ENCODE results near the gene SHKBP1. TPM values are rescaled to one million over a fixed set of nuclear protein-coding genes. Genes with fewer than 3 reads are reported as not detected.
A peak's percentile ranks its signal among the peaks of the same experiment; 100 is the strongest.

Gene SHKBP1
- total and polyA plus RNA-seq, 2 of the 13 experiments (the other 11 are each of a cell fraction or from before 2014, with no cell fraction given), result 16.2 to 17.4 TPM

DNA sequence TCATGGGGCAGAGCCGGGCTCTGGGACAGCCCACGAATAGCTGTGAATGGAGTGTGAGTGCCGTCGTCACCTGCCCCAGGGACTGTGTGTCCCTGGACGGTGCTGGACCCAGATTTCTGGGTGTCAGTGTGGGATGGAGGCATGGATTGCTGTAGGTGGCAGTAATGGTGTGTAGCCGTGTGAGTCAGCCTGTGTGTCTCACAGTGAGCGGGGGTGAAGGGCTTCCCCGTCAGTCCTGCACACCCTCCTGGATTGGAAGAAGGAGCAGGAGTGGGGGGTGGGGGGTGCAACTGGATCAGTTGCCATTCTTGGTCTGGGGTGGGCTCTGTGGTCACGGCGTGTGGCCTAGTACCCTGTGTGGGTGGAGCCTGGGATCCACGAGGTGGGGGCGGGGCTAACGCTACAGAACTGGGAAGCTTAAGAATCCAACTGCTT is 18.0 kb downstream of the SHKBP1 start:
- intact Hi-C loops (cut with micrococcal nuclease; ENCODE audit: unreplicated experiment), result loop anchor here (5.0 kb wide), 1 partner anchor 67 kb away; no protein-coding TSS in a partner anchor
- DNase-seq (ENCODE audit: low spot score), result no peak
- Histone ChIP-seq H3K4me1 (ENCODE audit: insufficient read depth, low read length) (peaks cover 13% of the 10 kb centered on the region), H4K20me1 (ENCODE audit: insufficient read depth, low read length) (peaks cover 5% of the 10 kb centered on the region; the same call in 1 of the 2 replicates), H3K4me3 (replicated peaks in 1 of 3; ENCODE audit: insufficient read depth in 1 of 3, low read depth in 2 of 3, low read length in 3 of 3) (no peak overlapping the region; a peak in 1 of 6 replicates), H3K79me2 (ENCODE audit: insufficient read depth, low read length) (no peaks in the 10 kb centered on the region), H3K27me3 (ENCODE audit: control insufficient read depth in 1 of 2, insufficient read depth in 2 of 2, low read length in 2 of 2) (peaks cover 4 to 29% of the 10 kb centered on the region in 2 experiments; a peak in 3 of 5 replicates), H2AFZ (ENCODE audit: low read length) (no peak overlapping the region), H3K4me2 (ENCODE audit: low read depth, low read length) (peak overlapping the region; percentile 5; the same call in 1 of the 2 replicates), H3K9me3 (ENCODE audit: low read length) (no peaks in the 10 kb centered on the region), H3K36me3 (replicated peaks in 1 of 2; ENCODE audit: control insufficient read depth in 1 of 2, insufficient read depth in 2 of 2, low read length in 2 of 2) (no peaks in the 10 kb centered on the region), H3K27ac (ENCODE audit: extremely low read length, insufficient read depth, low read length) (no peak overlapping the region), H3K9ac (ENCODE audit: insufficient read depth, low read depth, low read length) (no peak overlapping the region)
- ChIA-PET CTCF (ENCODE audit: low intra/inter-chr PET ratio, low total read pairs) (no interaction called here), POLR2A (interaction anchor here (0.7 kb wide), 2 partner anchors 9 to 24 kb away, joined by 3 read pairs; no protein-coding TSS in a partner anchor)
- FAIRE-seq, result no peak
- BruUV-seq (replicated peaks), result no TSS peak
- peak; percentile 11; the same call in 1 of the 3 replicates for ATAC-seq
- 13% methylated on average over 13 of the region's 13 CpGs for WGBS (ENCODE audit: low lambda C conversion rate)
- TF ChIP-seq JDP2 (CRISPR knock-in tag; IDR thresholded peaks at IDR 0.05; ENCODE audit: borderline replicate concordance), result no peak
- TF ChIP-seq ZNF180 (CRISPR knock-in tag; IDR thresholded peaks at IDR 0.05; ENCODE audit: borderline replicate concordance, low read depth), result no peak
- TF ChIP-seq SIX4 (CRISPR knock-in tag; IDR thresholded peaks at IDR 0.05), result no peak
- in situ Hi-C loops (cut with HindIII; ENCODE audit: extremely low pct_ligation_motif_present, low pct_unique_long_range_greater_than_20kb), result no loop called here

- Histone ChIP-seq H3K9me3 (ENCODE audit: low read length) (no peaks in the 10 kb centered on the region), H2AFZ (ENCODE audit: low read length) (no peak overlapping the region), H3K9ac (ENCODE audit: insufficient read depth, low read depth, low read length) (no peak overlapping the region), H3K4me1 (ENCODE audit: insufficient read depth, low read length) (peaks cover 26% of the 10 kb centered on the region), H3K4me3 (replicated peaks in 1 of 3; ENCODE audit: insufficient read depth in 1 of 3, low read depth in 2 of 3, low read length in 3 of 3) (peak overlapping the region in 1 of 3 experiments; percentile 28; a peak in 1 of 6 replicates), H3K27me3 (ENCODE audit: control insufficient read depth in 1 of 2, insufficient read depth in 2 of 2, low read length in 2 of 2) (peaks cover 6 to 46% of the 10 kb centered on the region in 2 experiments; a peak in 3 of 5 replicates), H4K20me1 (ENCODE audit: insufficient read depth, low read length) (peaks cover 5% of the 10 kb centered on the region), H3K4me2 (ENCODE audit: low read depth, low read length) (peak overlapping the region; percentile 49), H3K79me2 (ENCODE audit: insufficient read depth, low read length) (no peaks in the 10 kb centered on the region), H3K36me3 (replicated peaks in 1 of 2; ENCODE audit: control insufficient read depth in 1 of 2, insufficient read depth in 2 of 2, low read length in 2 of 2) (no peaks in the 10 kb centered on the region), H3K27ac (ENCODE audit: extremely low read length, insufficient read depth, low read length) (no peak overlapping the region)
- ATAC-seq, result peak; percentile 55
- peak; percentile 45 for DNase-seq (ENCODE audit: low spot score)
- intact Hi-C loops (cut with micrococcal nuclease; ENCODE audit: unreplicated experiment), result loop anchor here (5.0 kb wide), 1 partner anchor 69 kb away; no protein-coding TSS in a partner anchor
- POLR2A ChIA-PET, result no interaction called here
- in situ Hi-C loops (cut with HindIII; ENCODE audit: extremely low pct_ligation_motif_present, low pct_unique_long_range_greater_than_20kb), result no loop called here
- no TSS peak for BruUV-seq (replicated peaks)
- WGBS (ENCODE audit: low lambda C conversion rate), result 49% methylated on average over 11 of the region's 53 CpGs
- FAIRE-seq, result no peak
- CTCF ChIA-PET (ENCODE audit: low intra/inter-chr PET ratio, low total read pairs), result no interaction called here
- TF ChIP-seq SP4 (CRISPR knock-in tag; IDR thresholded peaks at IDR 0.05), result 0 out of 2 replicates have a peak, but pooled peaks have one; percentile 41
- TF ChIP-seq NFYC (CRISPR knock-in tag; IDR thresholded peaks at IDR 0.05), result peak; percentile 69
- peak; percentile 76 for TF ChIP-seq MAX (IDR thresholded peaks at IDR 0.05)
- TF ChIP-seq NFKB2 (CRISPR knock-in tag; IDR thresholded peaks at IDR 0.05; ENCODE audit: borderline replicate concordance), result 0 out of 2 replicates have a peak, but pooled peaks have one; percentile 42
- TF ChIP-seq TFDP2 (CRISPR knock-in tag; IDR thresholded peaks at IDR 0.05), result 0 out of 2 replicates have a peak, but pooled peaks have one; percentile 28
- TF ChIP-seq NFYB (CRISPR knock-in tag; IDR thresholded peaks at IDR 0.05), result peak; percentile 69
- no peak for TF ChIP-seq RBFOX2 (IDR thresholded peaks at IDR 0.05; ENCODE audit: low read depth, low read length)
- TF ChIP-seq ZNF768 (CRISPR knock-in tag; IDR thresholded peaks at IDR 0.05), result peak; percentile 26; the same call in 1 of the 2 replicates
- TF ChIP-seq, protein P1, sequence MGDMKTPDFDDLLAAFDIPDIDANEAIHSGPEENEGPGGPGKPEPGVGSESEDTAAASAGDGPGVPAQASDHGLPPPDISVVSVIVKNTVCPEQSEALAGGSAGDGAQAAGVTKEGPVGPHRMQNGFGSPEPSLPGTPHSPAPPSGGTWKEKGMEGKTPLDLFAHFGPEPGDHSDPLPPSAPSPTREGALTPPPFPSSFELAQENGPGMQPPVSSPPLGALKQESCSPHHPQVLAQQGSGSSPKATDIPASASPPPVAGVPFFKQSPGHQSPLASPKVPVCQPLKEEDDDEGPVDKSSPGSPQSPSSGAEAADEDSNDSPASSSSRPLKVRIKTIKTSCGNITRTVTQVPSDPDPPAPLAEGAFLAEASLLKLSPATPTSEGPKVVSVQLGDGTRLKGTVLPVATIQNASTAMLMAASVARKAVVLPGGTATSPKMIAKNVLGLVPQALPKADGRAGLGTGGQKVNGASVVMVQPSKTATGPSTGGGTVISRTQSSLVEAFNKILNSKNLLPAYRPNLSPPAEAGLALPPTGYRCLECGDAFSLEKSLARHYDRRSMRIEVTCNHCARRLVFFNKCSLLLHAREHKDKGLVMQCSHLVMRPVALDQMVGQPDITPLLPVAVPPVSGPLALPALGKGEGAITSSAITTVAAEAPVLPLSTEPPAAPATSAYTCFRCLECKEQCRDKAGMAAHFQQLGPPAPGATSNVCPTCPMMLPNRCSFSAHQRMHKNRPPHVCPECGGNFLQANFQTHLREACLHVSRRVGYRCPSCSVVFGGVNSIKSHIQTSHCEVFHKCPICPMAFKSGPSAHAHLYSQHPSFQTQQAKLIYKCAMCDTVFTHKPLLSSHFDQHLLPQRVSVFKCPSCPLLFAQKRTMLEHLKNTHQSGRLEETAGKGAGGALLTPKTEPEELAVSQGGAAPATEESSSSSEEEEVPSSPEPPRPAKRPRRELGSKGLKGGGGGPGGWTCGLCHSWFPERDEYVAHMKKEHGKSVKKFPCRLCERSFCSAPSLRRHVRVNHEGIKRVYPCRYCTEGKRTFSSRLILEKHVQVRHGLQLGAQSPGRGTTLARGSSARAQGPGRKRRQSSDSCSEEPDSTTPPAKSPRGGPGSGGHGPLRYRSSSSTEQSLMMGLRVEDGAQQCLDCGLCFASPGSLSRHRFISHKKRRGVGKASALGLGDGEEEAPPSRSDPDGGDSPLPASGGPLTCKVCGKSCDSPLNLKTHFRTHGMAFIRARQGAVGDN (CRISPR knock-in tag; IDR thresholded peaks at IDR 0.05), result peak; percentile 69
Measured at GRCh38 chr19:40596608-40597328, 20.1 kb downstream of the SHKBP1 start.
